CD8-positive, alpha-beta memory T cell (primary cell): ENCODE data around the gene GPR155. TPM values are rescaled to one million over a fixed set of nuclear protein-coding genes. Genes with fewer than 3 reads are reported as not detected.
"Not testable (repeated sequence)": the region's sequence is repeated elsewhere in the genome, so short reads cannot be mapped to it uniquely, and the experiment has no call there.

Experiments
- CTCF ChIA-PET: fragments of 350-600 bp; sonication (Branson Sonifier 250); formaldehyde crosslinking; loops from one replicate; lab custom pipeline; 2021; ENCODE audit warnings: antibody characterized with exemption; lab: Charles Lee
- POLR2A ChIA-PET: fragments of 350-600 bp; sonication (Branson Sonifier 250); formaldehyde crosslinking; loops from one replicate; lab custom pipeline; 2021; ENCODE audit warnings: antibody characterized with exemption; lab: Charles Lee
- DNase-seq, 5 donors: peaks; one replicate each; pipeline versions ENCODE4 v3.0.0 to v3.0.0-alpha.2; 2020 to 2022; ENCODE audit warnings: mixed read lengths in 1 of 5
- H3K27ac ChIP-seq: one replicate; pipeline ENCODE4 v1.7.0; 2013; ENCODE audit warnings: low read depth, mild to moderate bottlenecking, low read length, moderate library complexity
- H3K27me3 ChIP-seq: 2 replicates; pipeline ENCODE4 v1.7.0; 2013; ENCODE audit warnings: low read length, mild to moderate bottlenecking; ENCODE audit not compliant: insufficient read depth, poor library complexity, severe bottlenecking
- H3K36me3 ChIP-seq: 2 replicates; pipeline ENCODE4 v1.7.0; 2013; ENCODE audit warnings: mild to moderate bottlenecking, low read length, moderate library complexity; ENCODE audit not compliant: insufficient read depth
- H3K4me1 ChIP-seq: 2 replicates; pipeline ENCODE4 v1.7.0; 2013; ENCODE audit warnings: mild to moderate bottlenecking, low read length, moderate library complexity; ENCODE audit not compliant: insufficient read depth
- H3K4me3 ChIP-seq: 2 replicates; pipeline ENCODE4 v1.7.0; 2013; ENCODE audit warnings: mild to moderate bottlenecking, low read length
- H3K9me3 ChIP-seq: 2 replicates; pipeline ENCODE4 v1.7.0; 2013; ENCODE audit warnings: mild to moderate bottlenecking, low read length
- H3K27ac Mint-ChIP-seq, 8 donors: one replicate each; pipeline ENCODE4 v1.8.0; 2020 to 2021; ENCODE audit warnings: mixed read lengths in 8 of 8, mild to moderate bottlenecking in 6 of 8, inconsistent platforms in 3 of 8, moderate library complexity in 3 of 8
- H3K27me3 Mint-ChIP-seq, 2 donors: one replicate each; pipeline ENCODE4 v1.8.0; 2020 to 2021; ENCODE audit warnings: mixed read lengths in 2 of 2, mild to moderate bottlenecking in 1 of 2, moderate library complexity in 1 of 2
- H3K36me3 Mint-ChIP-seq, 3 donors: one replicate each; pipeline ENCODE4 v1.8.0; 2020 to 2021; ENCODE audit warnings: mixed read lengths in 3 of 3, inconsistent platforms in 1 of 3, mild to moderate bottlenecking in 1 of 3
- H3K4me1 Mint-ChIP-seq, 3 donors: one replicate each; pipeline ENCODE4 v1.8.0; 2020 to 2021; ENCODE audit warnings: mixed read lengths in 3 of 3, inconsistent platforms in 1 of 3, mild to moderate bottlenecking in 1 of 3
- H3K4me3 Mint-ChIP-seq, 7 donors: one replicate each; pipeline ENCODE4 v1.8.0; 2020 to 2021; ENCODE audit warnings: mixed read lengths in 7 of 7, mild to moderate bottlenecking in 6 of 7, moderate library complexity in 4 of 7, inconsistent platforms in 2 of 7
- H3K9me3 Mint-ChIP-seq, 5 donors: one replicate each; pipeline ENCODE4 v1.8.0; 2020 to 2022; ENCODE audit warnings: mixed read lengths in 5 of 5, mild to moderate bottlenecking in 3 of 5, moderate library complexity in 2 of 5, inconsistent platforms in 1 of 5
- polyA plus RNA-seq: library from polyadenylated mRNA; unstranded; fragments of 300-500 nt; fragmentation: Illumina TruSeq; gene quantifications from one replicate; pipeline ENCODE4 v1.2.3, GENCODE V29; 2021
- total RNA-seq, 2 experiments: library from RNA; stranded (reverse); gene quantifications; one replicate each; pipeline ENCODE4 v1.2.3, GENCODE V29; 2021

Gene GPR155
- total and polyA plus RNA-seq, 3 experiments from 2014 or later: 4.5 to 12.6 (median 6.2) TPM

DNA sequence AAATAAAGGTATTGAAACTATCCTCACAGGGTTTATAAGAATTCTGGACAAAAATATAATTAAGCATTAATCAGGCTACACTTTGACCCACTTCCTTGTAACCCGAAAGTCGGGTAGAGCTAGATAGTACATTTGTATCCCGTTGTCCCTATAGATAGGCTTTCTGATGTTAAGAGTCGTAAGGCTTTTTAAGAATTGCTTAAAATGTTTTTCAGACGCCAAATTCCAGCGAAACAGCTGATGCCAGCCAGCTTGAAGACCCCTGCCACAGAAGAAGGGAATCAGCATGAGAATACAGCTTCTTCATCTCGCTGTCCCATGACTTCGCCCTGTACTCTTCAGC, 962 bp upstream of the GPR155 start:
- H3K27ac Mint-ChIP-seq: peak overlapping the region; percentile 53 to 99 (median 96)
- no peak overlapping the region for H3K4me3 ChIP-seq
- DNase-seq: no peak
- peaks cover 74% of the 10 kb centered on the region for H3K4me1 ChIP-seq
- peaks cover 71 to 89% (median 86%) of the 10 kb centered on the region in 3 donors for H3K4me1 Mint-ChIP-seq
- CTCF ChIA-PET: interaction anchor here (1.2 to 1.4 kb wide), 2 partner anchors 14 to 34 kb away, joined by 3 to 4 read pairs; no protein-coding TSS in a partner anchor
- H3K27me3 ChIP-seq: no peaks in the 10 kb centered on the region
- no peaks in the 10 kb centered on the region for H3K9me3 ChIP-seq
- POLR2A ChIA-PET: interaction anchor here (1.2 to 2.0 kb wide), 3 partner anchors 67 to 110 kb away, joined by 3 to 8 read pairs (median 7); partner anchors contain the start of gene WIPF1
- H3K36me3 ChIP-seq: no peaks in the 10 kb centered on the region
- H3K27ac ChIP-seq: peak overlapping the region; percentile 49
- H3K4me3 Mint-ChIP-seq: peak overlapping the region; percentile 93 to 100 (median 99)
- H3K36me3 Mint-ChIP-seq: peaks cover 2 to 12% (median 2%) of the 10 kb centered on the region in 3 donors
- no peaks in the 10 kb centered on the region for H3K9me3 Mint-ChIP-seq
- H3K27me3 Mint-ChIP-seq: no peaks in the 10 kb centered on the region

DNA sequence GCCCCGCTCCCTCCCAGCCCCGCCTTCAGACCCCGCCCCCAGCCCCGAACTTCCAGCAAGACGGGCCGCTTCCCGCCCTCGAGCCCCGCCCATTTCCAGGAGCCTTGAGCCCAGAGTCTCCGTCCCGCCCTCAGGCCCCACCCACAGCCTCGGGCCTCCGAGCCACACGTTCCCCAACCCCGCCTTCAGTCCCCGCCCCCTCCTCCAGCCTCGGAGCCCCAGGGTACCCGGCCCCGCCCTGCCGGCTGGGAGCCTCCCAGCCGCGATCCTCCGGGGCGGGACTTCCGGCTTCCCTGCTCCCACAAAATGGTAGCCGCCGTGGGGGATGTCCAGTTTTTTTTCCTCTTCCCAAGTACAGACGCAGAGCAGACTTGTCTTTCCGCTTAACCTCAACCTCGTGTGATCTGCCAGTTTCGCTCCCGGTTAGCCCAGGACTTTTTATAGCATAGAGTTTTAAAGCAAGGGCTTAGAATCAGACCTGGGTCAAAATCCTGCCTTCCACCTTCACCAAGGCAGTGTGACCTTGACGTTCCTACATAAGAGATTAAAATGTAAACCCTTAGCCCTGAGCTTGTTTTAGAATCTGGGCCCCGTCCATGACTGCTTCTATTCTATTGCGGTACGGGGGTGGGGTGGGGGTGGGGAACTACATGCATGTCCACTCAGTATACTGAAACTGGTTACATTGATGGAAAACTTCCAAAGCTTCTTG, 435 bp upstream of the GPR155 start:
- peak overlapping the region; percentile 49 for H3K27ac ChIP-seq
- no peaks in the 10 kb centered on the region for H3K36me3 ChIP-seq
- no peaks in the 10 kb centered on the region for H3K9me3 Mint-ChIP-seq
- H3K4me1 Mint-ChIP-seq: peaks cover 69 to 87% (median 83%) of the 10 kb centered on the region in 3 donors
- peak overlapping the region; percentile 82 to 99 (median 96) for H3K27ac Mint-ChIP-seq
- ChIA-PET POLR2A (interaction anchor here (1.2 to 2.0 kb wide), 6 partner anchors 18 to 111 kb away, joined by 3 to 8 read pairs (median 5); partner anchors contain the start of gene WIPF1), CTCF (interaction anchor here (0.6 to 4.7 kb wide), 4 partner anchors 14 to 89 kb away, joined by 3 to 34 read pairs (median 4); no protein-coding TSS in a partner anchor)
- H3K36me3 Mint-ChIP-seq: peaks cover 4 to 18% (median 5%) of the 10 kb centered on the region in 3 donors
- no peaks in the 10 kb centered on the region for H3K9me3 ChIP-seq
- H3K4me3 ChIP-seq: peak overlapping the region; percentile 91
- H3K4me1 ChIP-seq: peaks cover 69% of the 10 kb centered on the region
- no peaks in the 10 kb centered on the region for H3K27me3 ChIP-seq
- H3K27me3 Mint-ChIP-seq: no peaks in the 10 kb centered on the region
- peak; percentile 76 to 96 (median 95) for DNase-seq
- H3K4me3 Mint-ChIP-seq: peak overlapping the region; percentile 93 to 100 (median 99)

DNA sequence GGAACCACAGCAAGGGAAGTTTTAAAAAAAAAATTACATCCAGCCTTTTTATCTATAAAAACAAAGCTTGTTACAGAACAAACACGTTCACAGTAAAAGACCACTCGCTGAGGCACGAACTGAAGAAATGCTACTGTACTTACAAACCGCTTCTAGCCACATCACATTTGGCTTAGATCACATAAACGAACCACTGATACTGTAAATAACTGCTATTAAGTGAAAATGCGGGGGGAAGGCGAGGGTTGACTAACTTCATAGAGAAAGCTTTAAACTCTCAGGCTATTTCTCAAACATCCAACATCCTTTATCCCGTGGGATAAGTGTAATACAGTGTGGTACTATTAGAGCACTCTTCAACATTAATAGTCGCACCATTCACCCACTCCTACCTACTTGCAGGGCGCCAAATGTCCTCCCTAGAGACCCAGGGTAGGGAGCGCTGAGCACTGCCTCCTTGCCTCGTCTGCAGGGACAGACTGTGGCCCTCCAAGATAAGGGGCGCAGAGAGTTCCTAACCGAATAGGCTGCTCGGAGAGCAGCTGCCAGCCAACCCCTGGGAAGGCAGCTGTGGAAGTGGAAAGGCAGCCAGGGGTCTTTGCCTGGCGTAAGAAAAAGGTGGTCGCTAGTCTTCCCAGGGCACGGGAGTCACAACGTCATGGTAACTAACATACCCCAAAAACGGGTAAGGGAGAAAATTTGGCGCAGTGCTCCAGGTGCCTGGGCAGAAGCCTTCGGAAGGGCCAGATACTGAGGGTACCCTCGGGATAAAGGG, 854 bp downstream of the GPR155 start:
- POLR2A ChIA-PET: interaction anchor here (0.7 to 2.0 kb wide), 8 partner anchors 15 to 112 kb away, joined by 3 to 8 read pairs (median 4); partner anchors contain the start of gene WIPF1
- H3K27me3 ChIP-seq: no peaks in the 10 kb centered on the region
- peaks cover 59 to 80% (median 78%) of the 10 kb centered on the region in 3 donors for H3K4me1 Mint-ChIP-seq
- no peaks in the 10 kb centered on the region for H3K27me3 Mint-ChIP-seq
- H3K9me3 Mint-ChIP-seq: no peaks in the 10 kb centered on the region
- CTCF ChIA-PET: interaction anchor here (0.6 to 4.7 kb wide), 10 partner anchors 11 to 198 kb away, joined by 3 to 34 read pairs (median 3); no protein-coding TSS in a partner anchor
- DNase-seq: peak in 4 of 5 donors; percentile 12 to 57 (median 31)
- H3K4me1 ChIP-seq: peaks cover 57% of the 10 kb centered on the region
- H3K4me3 Mint-ChIP-seq: peak overlapping the region; percentile 93 to 100 (median 99)
- H3K9me3 ChIP-seq: no peaks in the 10 kb centered on the region
- H3K36me3 Mint-ChIP-seq: peaks cover 9 to 29% (median 10%) of the 10 kb centered on the region in 3 donors
- peak overlapping the region; percentile 75 to 96 (median 93) for H3K27ac Mint-ChIP-seq
- H3K27ac ChIP-seq: peak overlapping the region; percentile 52
- H3K4me3 ChIP-seq: peak overlapping the region; percentile 91
- peaks cover 5% of the 10 kb centered on the region for H3K36me3 ChIP-seq

DNA sequence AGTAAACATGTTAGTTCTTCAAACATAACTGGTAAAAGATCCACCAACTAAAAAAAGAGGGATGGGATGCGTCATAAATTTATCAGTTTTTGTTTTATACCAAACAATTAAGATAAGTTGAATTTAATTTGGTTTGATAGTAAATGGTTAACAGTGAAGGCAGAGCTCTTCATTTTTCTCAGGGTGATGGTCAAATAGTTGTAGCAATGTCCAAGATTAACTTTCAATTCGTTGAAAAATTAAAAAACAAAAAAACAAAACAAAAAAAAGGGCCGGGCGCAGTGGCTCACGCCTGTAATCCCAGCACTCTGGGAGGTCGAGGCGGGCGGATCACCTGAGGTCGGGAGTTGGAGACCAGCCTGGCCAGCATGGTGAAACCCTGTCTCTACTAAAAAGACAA, 1.8 kb downstream of the GPR155 start:
- not testable (repeated sequence) for H3K9me3 ChIP-seq, H3K27me3 ChIP-seq, H3K4me3 ChIP-seq, H3K36me3 ChIP-seq, H3K9me3 Mint-ChIP-seq, H3K27ac ChIP-seq, DNase-seq, H3K27me3 Mint-ChIP-seq
- H3K36me3 Mint-ChIP-seq: peaks cover 9 to 34% (median 12%) of the 10 kb centered on the region in 3 donors
- POLR2A ChIA-PET: interaction anchor here (0.5 to 1.0 kb wide), 3 partner anchors 14 to 105 kb away, joined by 3 read pairs; no protein-coding TSS in a partner anchor
- H3K4me1 Mint-ChIP-seq: peaks cover 52 to 73% (median 71%) of the 10 kb centered on the region in 3 donors
- peak overlapping the region; percentile 93 to 100 (median 99) for H3K4me3 Mint-ChIP-seq
- CTCF ChIA-PET: interaction anchor here (1.1 to 4.7 kb wide), 5 partner anchors 8 to 62 kb away, joined by 3 to 34 read pairs (median 8); no protein-coding TSS in a partner anchor
- H3K4me1 ChIP-seq: peaks cover 49% of the 10 kb centered on the region
- H3K27ac Mint-ChIP-seq: peak overlapping the region in 6 of 8 donors; percentile 21 to 81 (median 44)

DNA sequence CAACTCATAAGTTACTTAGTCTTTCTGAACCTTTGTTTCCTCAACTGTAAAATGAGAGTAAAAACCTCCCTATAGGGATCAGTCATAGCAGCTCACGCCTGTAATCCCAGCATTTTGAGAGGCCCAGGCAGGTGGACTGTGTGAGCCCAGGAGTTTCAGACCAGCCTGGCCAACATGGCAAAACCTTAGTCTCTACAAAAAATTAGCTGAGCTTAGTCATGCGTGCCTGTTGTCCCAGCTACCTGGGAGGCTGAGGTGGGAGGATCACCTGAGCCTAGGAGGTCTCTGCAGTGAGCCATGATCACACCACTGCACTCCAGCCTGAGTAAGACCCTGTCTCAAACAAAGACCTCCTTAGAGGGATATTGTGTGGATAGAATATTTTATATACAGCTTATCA, 2.3 kb downstream of the GPR155 start:
- no peak for DNase-seq
- Mint-ChIP-seq H3K4me3 (peak overlapping the region; percentile 93 to 100 (median 99)), H3K36me3 (peaks cover 9 to 38% (median 14%) of the 10 kb centered on the region in 3 donors), H3K4me1 (peaks cover 48 to 73% (median 71%) of the 10 kb centered on the region in 3 donors), H3K27me3 (no peaks in the 10 kb centered on the region), H3K27ac (peak overlapping the region in 6 of 8 donors; percentile 10 to 81 (median 44)), H3K9me3 (no peaks in the 10 kb centered on the region)
- no peak overlapping the region for H3K4me3 ChIP-seq
- H3K4me1 ChIP-seq: peaks cover 44% of the 10 kb centered on the region
- CTCF ChIA-PET: interaction anchor here (0.8 to 4.7 kb wide), 8 partner anchors 9 to 203 kb away, joined by 3 to 34 read pairs (median 5); no protein-coding TSS in a partner anchor
- no peaks in the 10 kb centered on the region for H3K27me3 ChIP-seq
- POLR2A ChIA-PET: interaction anchor here (0.5 kb wide), 1 partner anchor 13 kb away, joined by 3 read pairs; no protein-coding TSS in a partner anchor
- H3K27ac ChIP-seq: no peak overlapping the region
- H3K9me3 ChIP-seq: no peaks in the 10 kb centered on the region
- peaks cover 5% of the 10 kb centered on the region for H3K36me3 ChIP-seq

DNA sequence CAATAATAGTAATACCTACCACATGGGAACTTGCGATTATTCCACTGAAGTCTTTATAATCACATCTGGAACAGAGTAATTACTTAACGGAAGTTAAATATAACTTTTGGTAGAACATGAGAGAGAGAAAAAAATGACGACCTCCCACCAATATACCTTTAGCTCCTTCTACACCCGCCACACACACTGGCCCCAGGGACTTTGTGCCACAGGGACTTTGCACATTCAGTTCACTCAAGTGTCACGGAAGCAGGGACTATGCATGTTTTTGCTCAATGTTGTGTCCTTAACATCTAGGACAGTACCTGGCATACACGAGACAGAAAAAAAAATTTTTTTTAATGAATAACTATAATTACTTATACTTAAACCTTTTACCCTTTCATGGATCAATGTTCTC, 4.0 kb downstream of the GPR155 start:
- Histone ChIP-seq H3K27me3 (no peaks in the 10 kb centered on the region), H3K27ac (no peak overlapping the region), H3K36me3 (peaks cover 5% of the 10 kb centered on the region), H3K9me3 (no peaks in the 10 kb centered on the region), H3K4me1 (peaks cover 27% of the 10 kb centered on the region), H3K4me3 (no peak overlapping the region)
- H3K36me3 Mint-ChIP-seq: peaks cover 9 to 55% (median 15%) of the 10 kb centered on the region in 3 donors
- H3K27me3 Mint-ChIP-seq: no peaks in the 10 kb centered on the region
- POLR2A ChIA-PET: interaction anchor here (2.6 kb wide), 1 partner anchor 11 kb away, joined by 9 read pairs; no protein-coding TSS in a partner anchor
- no peak overlapping the region for H3K4me3 Mint-ChIP-seq
- peaks cover 37 to 66% (median 66%) of the 10 kb centered on the region in 3 donors for H3K4me1 Mint-ChIP-seq
- CTCF ChIA-PET: interaction anchor here (1.0 to 4.7 kb wide), 4 partner anchors 10 to 64 kb away, joined by 3 to 34 read pairs (median 6); no protein-coding TSS in a partner anchor
- H3K27ac Mint-ChIP-seq: no peak overlapping the region
- no peak for DNase-seq
- H3K9me3 Mint-ChIP-seq: no peaks in the 10 kb centered on the region

DNA sequence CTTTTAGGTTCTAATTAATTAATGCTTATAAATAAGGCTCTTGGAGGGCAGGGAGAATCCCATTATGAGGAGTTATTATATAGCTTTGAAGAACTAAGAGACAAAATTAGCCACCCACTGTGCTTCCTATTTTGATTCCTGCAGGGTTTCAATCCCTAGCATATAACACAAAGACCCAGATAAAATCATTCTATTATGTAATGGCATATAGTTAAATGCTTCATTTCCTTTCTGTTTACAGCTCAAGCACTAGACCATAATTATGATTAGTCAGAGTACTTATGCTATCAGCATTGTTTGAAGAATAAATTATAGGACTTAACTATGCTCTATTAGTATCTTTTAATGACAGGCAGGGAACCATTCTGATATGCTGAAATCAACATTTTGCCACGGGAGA, 9.1 kb downstream of the GPR155 start:
- Mint-ChIP-seq H3K27me3 (no peaks in the 10 kb centered on the region), H3K36me3 (peaks cover 11 to 59% (median 24%) of the 10 kb centered on the region in 3 donors), H3K4me3 (no peak overlapping the region), H3K27ac (peak overlapping the region in 1 of 8 donors; percentile 58), H3K4me1 (peaks cover 14 to 58% (median 50%) of the 10 kb centered on the region in 3 donors), H3K9me3 (no peaks in the 10 kb centered on the region)
- no peaks in the 10 kb centered on the region for H3K4me1 ChIP-seq
- H3K27ac ChIP-seq: no peak overlapping the region
- no peak for DNase-seq
- no peaks in the 10 kb centered on the region for H3K9me3 ChIP-seq
- H3K36me3 ChIP-seq: peaks cover 5% of the 10 kb centered on the region
- ChIA-PET POLR2A (no interaction called here), CTCF (interaction anchor here (1.8 kb wide), 1 partner anchor 15 kb away, joined by 6 read pairs; no protein-coding TSS in a partner anchor)
- no peaks in the 10 kb centered on the region for H3K27me3 ChIP-seq
- no peak overlapping the region for H3K4me3 ChIP-seq
